ENCODE results near the gene TMEFF2. TPM values are rescaled to one million over a fixed set of nuclear protein-coding genes. Genes with fewer than 3 reads are reported as not detected.
A peak's percentile ranks its signal among the peaks of the same experiment; 100 is the strongest.

Gene TMEFF2
- total and polyA plus RNA-seq, 3 donors from 2014 or later, result 2.2 to 3.0 (median 2.7) TPM

DNA sequence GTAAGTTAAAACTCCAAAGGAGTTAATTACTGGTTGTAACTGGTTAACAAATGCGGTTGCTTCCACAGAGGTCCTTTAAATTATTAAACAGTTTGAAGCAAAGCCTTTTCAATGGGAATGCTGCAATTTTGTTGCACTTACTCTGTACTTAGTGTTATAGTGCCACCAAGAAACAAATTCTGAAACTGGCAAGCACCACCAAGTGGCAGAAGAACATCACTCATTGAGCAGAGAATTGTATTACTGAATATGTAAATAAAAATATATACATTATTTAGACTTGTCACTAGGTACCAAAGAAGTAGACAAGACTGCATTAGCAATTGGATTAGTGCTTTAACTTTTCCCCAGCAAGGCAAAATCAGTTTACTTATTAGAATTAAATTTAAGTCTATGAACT lies 2.6 kb upstream of the TMEFF2 start:
- no peak for DNase-seq
- TF ChIP-seq, protein P1, sequence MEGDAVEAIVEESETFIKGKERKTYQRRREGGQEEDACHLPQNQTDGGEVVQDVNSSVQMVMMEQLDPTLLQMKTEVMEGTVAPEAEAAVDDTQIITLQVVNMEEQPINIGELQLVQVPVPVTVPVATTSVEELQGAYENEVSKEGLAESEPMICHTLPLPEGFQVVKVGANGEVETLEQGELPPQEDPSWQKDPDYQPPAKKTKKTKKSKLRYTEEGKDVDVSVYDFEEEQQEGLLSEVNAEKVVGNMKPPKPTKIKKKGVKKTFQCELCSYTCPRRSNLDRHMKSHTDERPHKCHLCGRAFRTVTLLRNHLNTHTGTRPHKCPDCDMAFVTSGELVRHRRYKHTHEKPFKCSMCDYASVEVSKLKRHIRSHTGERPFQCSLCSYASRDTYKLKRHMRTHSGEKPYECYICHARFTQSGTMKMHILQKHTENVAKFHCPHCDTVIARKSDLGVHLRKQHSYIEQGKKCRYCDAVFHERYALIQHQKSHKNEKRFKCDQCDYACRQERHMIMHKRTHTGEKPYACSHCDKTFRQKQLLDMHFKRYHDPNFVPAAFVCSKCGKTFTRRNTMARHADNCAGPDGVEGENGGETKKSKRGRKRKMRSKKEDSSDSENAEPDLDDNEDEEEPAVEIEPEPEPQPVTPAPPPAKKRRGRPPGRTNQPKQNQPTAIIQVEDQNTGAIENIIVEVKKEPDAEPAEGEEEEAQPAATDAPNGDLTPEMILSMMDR (IDR thresholded peaks at IDR 0.05), result no peak
- no peak for TF ChIP-seq POLR2A (IDR thresholded peaks at IDR 0.05)
- intact Hi-C loops (cut with DNase I; ENCODE audit: low total_unique reads), result no loop called here
- Histone ChIP-seq H3K36me3 (ENCODE audit: low read depth, missing control alignments) (no peaks in the 10 kb centered on the region), H3K4me1 (no peaks in the 10 kb centered on the region), H3K4me3 (no peak overlapping the region), H3K27ac (no peak overlapping the region), H3K9me3 (no peaks in the 10 kb centered on the region), H3K27me3 (no peaks in the 10 kb centered on the region)
- 30 to 35% methylated on average over 1 of the region's 1 CpG for WGBS, 2 donors

GRCh38 chr2:192196421-192197194 lies 1.9 kb upstream of the TMEFF2 start:
- H3K27me3 ChIP-seq, result no peaks in the 10 kb centered on the region
- DNase-seq, result peak; percentile 16
- no peak overlapping the region for H3K27ac ChIP-seq
- peak overlapping the region; percentile 53 to 65 for H3K4me3 ChIP-seq
- no peaks in the 10 kb centered on the region for H3K36me3 ChIP-seq (ENCODE audit: low read depth, missing control alignments)
- H3K4me1 ChIP-seq, result no peaks in the 10 kb centered on the region
- no peaks in the 10 kb centered on the region for H3K9me3 ChIP-seq
- no peak for TF ChIP-seq POLR2A (IDR thresholded peaks at IDR 0.05)
- 3 to 4% methylated on average over 14 of the region's 14 CpGs for WGBS, 2 donors
- intact Hi-C loops (cut with DNase I; ENCODE audit: low total_unique reads), result no loop called here

GRCh38 chr2:192195548-192196418 lies 1.1 kb upstream of the TMEFF2 start:
- peak; percentile 38 for DNase-seq
- H3K36me3 ChIP-seq (ENCODE audit: low read depth, missing control alignments), result no peaks in the 10 kb centered on the region
- no peak overlapping the region for H3K27ac ChIP-seq
- intact Hi-C loops (cut with DNase I; ENCODE audit: low total_unique reads), result no loop called here
- H3K9me3 ChIP-seq, result no peaks in the 10 kb centered on the region
- TF ChIP-seq, protein P1 (IDR thresholded peaks at IDR 0.05), result no peak
- TF ChIP-seq POLR2A (IDR thresholded peaks at IDR 0.05), result no peak
- WGBS, 2 donors, result 1% methylated on average over 43 to 44 of the region's 44 CpGs
- H3K4me3 ChIP-seq, result peak overlapping the region; percentile 53 to 65
- no peaks in the 10 kb centered on the region for H3K4me1 ChIP-seq
- no peaks in the 10 kb centered on the region for H3K27me3 ChIP-seq

DNA sequence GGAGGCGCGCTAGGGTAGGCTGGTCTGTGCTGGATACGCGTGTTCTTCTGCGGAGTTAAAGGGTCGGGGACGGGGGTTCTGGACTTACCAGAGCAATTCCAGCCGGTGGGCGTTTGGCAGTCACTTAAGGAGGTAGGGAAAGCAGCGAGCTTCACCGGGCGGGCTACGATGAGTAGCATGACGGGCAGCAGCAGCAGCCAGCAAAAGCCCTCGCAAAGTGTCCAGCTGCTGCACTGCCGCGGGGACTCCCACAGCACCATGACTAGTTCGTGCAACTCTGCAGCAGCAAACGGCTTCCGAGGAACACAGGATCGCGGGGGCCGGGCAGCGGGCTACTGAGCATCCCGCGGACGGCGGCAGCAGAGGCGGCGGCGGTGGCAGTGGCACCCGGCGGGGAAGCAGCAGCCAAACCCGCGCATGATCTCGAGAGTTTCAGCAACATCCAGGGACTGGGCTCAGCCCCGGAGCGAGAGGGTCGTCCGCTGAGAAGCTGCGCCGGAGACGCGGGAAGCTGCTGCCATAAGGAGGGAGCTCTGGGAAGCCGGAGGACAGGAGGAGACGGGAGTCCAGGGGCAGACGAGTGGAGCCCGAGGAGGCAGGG lies 368 bp downstream of the TMEFF2 start:
- DNase-seq, result peak; percentile 32
- Histone ChIP-seq H3K4me1 (no peaks in the 10 kb centered on the region), H3K27ac (no peak overlapping the region), H3K9me3 (no peaks in the 10 kb centered on the region), H3K36me3 (ENCODE audit: low read depth, missing control alignments) (no peaks in the 10 kb centered on the region), H3K27me3 (no peaks in the 10 kb centered on the region), H3K4me3 (peak overlapping the region; percentile 53 to 65)
- WGBS, 2 donors, result 0 to 1% methylated on average over 28 to 42 of the region's 48 CpGs
- TF ChIP-seq, protein P1 (IDR thresholded peaks at IDR 0.05), result no peak
- TF ChIP-seq POLR2A (IDR thresholded peaks at IDR 0.05), result no peak
- intact Hi-C loops (cut with DNase I; ENCODE audit: low total_unique reads), result no loop called here

- Histone ChIP-seq H3K27ac (no peak overlapping the region), H3K9me3 (no peaks in the 10 kb centered on the region), H3K4me1 (no peaks in the 10 kb centered on the region), H3K36me3 (ENCODE audit: low read depth, missing control alignments) (no peaks in the 10 kb centered on the region), H3K4me3 (no peak overlapping the region), H3K27me3 (no peaks in the 10 kb centered on the region)
- no peak for DNase-seq
- TF ChIP-seq, protein P1 (IDR thresholded peaks at IDR 0.05), result no peak
- no peak for TF ChIP-seq POLR2A (IDR thresholded peaks at IDR 0.05)
- intact Hi-C loops (cut with DNase I; ENCODE audit: low total_unique reads), result no loop called here
- WGBS, 2 donors, result 72 to 74% methylated on average over 1 of the region's 1 CpG
These were observed 4.3 kb downstream of the TMEFF2 start for GRCh38 chr2:192190474-192190873.
